ENCODE data around the gene ATP8A2. TPM values are rescaled to one million over a fixed set of nuclear protein-coding genes. Genes with fewer than 3 reads are reported as not detected.
A peak's percentile ranks its signal among the peaks of the same experiment; 100 is the strongest.

Gene ATP8A2
- total RNA-seq, 2 donors from 2014 or later: 1.6 to 2.9 TPM

DNA sequence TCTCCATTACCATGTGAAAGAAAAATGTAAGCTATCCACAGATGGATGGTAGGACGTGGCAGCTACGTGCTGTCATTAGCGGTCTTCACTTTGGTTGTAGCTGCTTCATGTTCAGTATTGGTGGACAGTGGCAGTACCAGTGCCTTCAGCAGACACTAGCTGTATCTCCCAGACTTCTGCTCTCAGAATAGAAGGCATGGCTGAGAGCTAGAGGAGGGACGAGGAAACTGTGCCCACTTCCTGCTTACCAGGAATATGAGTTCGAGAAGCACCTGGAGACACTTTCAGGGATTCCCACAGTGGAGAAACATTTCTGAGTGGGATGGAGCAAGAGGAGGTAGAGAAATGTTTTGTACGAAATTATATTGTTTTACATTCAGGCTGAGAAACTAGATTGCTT lies 686.9 kb downstream of the ATP8A2 start:
- TF ChIP-seq, protein P1, sequence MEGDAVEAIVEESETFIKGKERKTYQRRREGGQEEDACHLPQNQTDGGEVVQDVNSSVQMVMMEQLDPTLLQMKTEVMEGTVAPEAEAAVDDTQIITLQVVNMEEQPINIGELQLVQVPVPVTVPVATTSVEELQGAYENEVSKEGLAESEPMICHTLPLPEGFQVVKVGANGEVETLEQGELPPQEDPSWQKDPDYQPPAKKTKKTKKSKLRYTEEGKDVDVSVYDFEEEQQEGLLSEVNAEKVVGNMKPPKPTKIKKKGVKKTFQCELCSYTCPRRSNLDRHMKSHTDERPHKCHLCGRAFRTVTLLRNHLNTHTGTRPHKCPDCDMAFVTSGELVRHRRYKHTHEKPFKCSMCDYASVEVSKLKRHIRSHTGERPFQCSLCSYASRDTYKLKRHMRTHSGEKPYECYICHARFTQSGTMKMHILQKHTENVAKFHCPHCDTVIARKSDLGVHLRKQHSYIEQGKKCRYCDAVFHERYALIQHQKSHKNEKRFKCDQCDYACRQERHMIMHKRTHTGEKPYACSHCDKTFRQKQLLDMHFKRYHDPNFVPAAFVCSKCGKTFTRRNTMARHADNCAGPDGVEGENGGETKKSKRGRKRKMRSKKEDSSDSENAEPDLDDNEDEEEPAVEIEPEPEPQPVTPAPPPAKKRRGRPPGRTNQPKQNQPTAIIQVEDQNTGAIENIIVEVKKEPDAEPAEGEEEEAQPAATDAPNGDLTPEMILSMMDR (conservative IDR thresholded peaks at IDR 0.05): no peak
- Mint-ChIP-seq H3K4me1 (peaks cover 30% of the 10 kb centered on the region), H3K27ac (no peak overlapping the region), H3K4me3 (no peak overlapping the region), H3K36me3 (ENCODE audit: low read depth) (no peaks in the 10 kb centered on the region), H3K27me3 (ENCODE audit: insufficient read depth) (peaks cover 3% of the 10 kb centered on the region), H3K9me3 (no peaks in the 10 kb centered on the region)
- peak; percentile 24 for DNase-seq
- 91 to 95% methylated on average over 4 to 5 of the region's 6 CpGs for WGBS, 2 experiments (ENCODE audit: insufficient coverage in 1 of 2, insufficient read length in 1 of 2)
- H3K4me3 ChIP-seq (ENCODE audit: low read length): no peak overlapping the region
- H3K9ac ChIP-seq (ENCODE audit: extremely low read depth, low read length, poor library complexity, severe bottlenecking): no peak overlapping the region
- peaks cover 2% of the 10 kb centered on the region for H3K27me3 ChIP-seq (ENCODE audit: control insufficient read depth, insufficient read depth, low read length, poor library complexity, severe bottlenecking)
- peaks cover 3% of the 10 kb centered on the region for H3K4me1 ChIP-seq (ENCODE audit: control insufficient read depth, insufficient read depth, low read length)
- no peaks in the 10 kb centered on the region for H3K9me3 ChIP-seq (ENCODE audit: control insufficient read depth, low read length)
- H3K36me3 ChIP-seq (ENCODE audit: control insufficient read depth, insufficient read depth, low read length): no peaks in the 10 kb centered on the region
- H3K27ac ChIP-seq (ENCODE audit: low read depth, low read length): no peak overlapping the region

DNA sequence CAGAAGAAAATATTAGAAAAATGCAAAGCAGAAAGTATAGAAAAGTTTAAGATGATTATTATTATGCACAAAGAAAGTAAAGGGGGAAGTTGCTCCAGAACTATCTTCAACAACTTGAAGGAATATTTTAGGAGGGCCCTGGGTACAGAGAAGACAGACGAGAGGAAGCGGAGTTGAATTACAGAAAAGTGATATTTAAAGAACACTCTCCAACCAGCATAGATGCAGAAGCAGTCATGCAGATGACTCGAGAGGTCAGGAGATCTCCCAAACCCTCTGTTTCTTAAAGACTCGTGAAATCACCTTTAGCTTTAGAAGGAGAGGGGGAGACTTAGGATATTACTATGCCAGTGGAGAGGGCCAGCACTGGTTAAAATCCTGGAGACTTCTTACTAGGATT lies 688.6 kb downstream of the ATP8A2 start:
- H3K27me3 ChIP-seq (ENCODE audit: control insufficient read depth, insufficient read depth, low read length, poor library complexity, severe bottlenecking): no peaks in the 10 kb centered on the region
- no peaks in the 10 kb centered on the region for H3K9me3 ChIP-seq (ENCODE audit: control insufficient read depth, low read length)
- TF ChIP-seq, protein P1 (conservative IDR thresholded peaks at IDR 0.05): no peak
- no peak overlapping the region for H3K9ac ChIP-seq (ENCODE audit: extremely low read depth, low read length, poor library complexity, severe bottlenecking)
- Mint-ChIP-seq H3K27ac (no peak overlapping the region), H3K9me3 (no peaks in the 10 kb centered on the region), H3K27me3 (ENCODE audit: insufficient read depth) (no peaks in the 10 kb centered on the region), H3K4me3 (no peak overlapping the region), H3K36me3 (ENCODE audit: low read depth) (no peaks in the 10 kb centered on the region), H3K4me1 (peaks cover 37% of the 10 kb centered on the region)
- peaks cover 3% of the 10 kb centered on the region for H3K4me1 ChIP-seq (ENCODE audit: control insufficient read depth, insufficient read depth, low read length)
- peak; percentile 7 for DNase-seq
- H3K4me3 ChIP-seq (ENCODE audit: low read length): no peak overlapping the region
- no peaks in the 10 kb centered on the region for H3K36me3 ChIP-seq (ENCODE audit: control insufficient read depth, insufficient read depth, low read length)
- H3K27ac ChIP-seq (ENCODE audit: low read depth, low read length): no peak overlapping the region
- 67 to 75% methylated on average over 3 to 4 of the region's 4 CpGs for WGBS, 2 experiments (ENCODE audit: insufficient coverage in 1 of 2, insufficient read length in 1 of 2)

DNA sequence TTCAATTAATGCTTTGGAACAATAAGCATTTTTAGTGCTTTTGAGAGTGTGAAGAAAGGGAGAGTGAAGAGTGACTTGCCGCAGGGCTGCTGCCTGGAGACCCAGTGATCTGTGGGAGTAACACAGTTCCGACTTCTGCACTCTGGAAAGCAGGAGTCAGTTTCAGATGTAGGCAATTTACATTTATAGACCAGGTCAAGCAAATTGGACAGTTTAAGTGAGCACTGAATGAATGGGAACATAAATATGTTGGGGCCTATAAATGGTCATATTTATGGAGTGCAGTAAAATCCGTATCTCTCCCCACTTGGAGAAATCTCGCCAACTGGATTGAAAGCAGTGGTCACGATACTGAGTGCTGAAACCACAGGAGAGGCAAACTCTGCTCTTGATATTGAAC lies 689.5 kb downstream of the ATP8A2 start:
- no peak overlapping the region for H3K4me3 Mint-ChIP-seq
- no peaks in the 10 kb centered on the region for H3K36me3 ChIP-seq (ENCODE audit: control insufficient read depth, insufficient read depth, low read length)
- H3K9me3 Mint-ChIP-seq: no peaks in the 10 kb centered on the region
- H3K27ac Mint-ChIP-seq: no peak overlapping the region
- peaks cover 3% of the 10 kb centered on the region for H3K4me1 ChIP-seq (ENCODE audit: control insufficient read depth, insufficient read depth, low read length)
- TF ChIP-seq, protein P1 (conservative IDR thresholded peaks at IDR 0.05): no peak
- DNase-seq: no peak
- 86 to 92% methylated on average over 5 of the region's 5 CpGs for WGBS, 2 experiments (ENCODE audit: insufficient coverage in 1 of 2, insufficient read length in 1 of 2)
- H3K27me3 Mint-ChIP-seq (ENCODE audit: insufficient read depth): no peaks in the 10 kb centered on the region
- H3K27me3 ChIP-seq (ENCODE audit: control insufficient read depth, insufficient read depth, low read length, poor library complexity, severe bottlenecking): no peaks in the 10 kb centered on the region
- no peak overlapping the region for H3K27ac ChIP-seq (ENCODE audit: low read depth, low read length)
- peaks cover 37% of the 10 kb centered on the region for H3K4me1 Mint-ChIP-seq
- no peak overlapping the region for H3K4me3 ChIP-seq (ENCODE audit: low read length)
- no peaks in the 10 kb centered on the region for H3K36me3 Mint-ChIP-seq (ENCODE audit: low read depth)
- no peak overlapping the region for H3K9ac ChIP-seq (ENCODE audit: extremely low read depth, low read length, poor library complexity, severe bottlenecking)
- no peaks in the 10 kb centered on the region for H3K9me3 ChIP-seq (ENCODE audit: control insufficient read depth, low read length)

Data from endodermal cell (in vitro differentiated cells).